Measurements from ENCODE around the gene PIGK.

GRCh38 chr1:77202751-77203150, 16.5 kb downstream of the PIGK start:
- TF ChIP-seq POLR2AphosphoS5 (IDR thresholded peaks at IDR 0.05) (no peak), CTCF (IDR thresholded peaks at IDR 0.05) (no peak)
